GM21381 (cell line): ENCODE data around the gene GYPC.
"Not testable (repeated sequence)": the region's sequence is repeated elsewhere in the genome, so short reads cannot be mapped to it uniquely, and the experiment has no call there.

Experiments used
- ATAC-seq: cut with Tn5 transposase; IDR thresholded peaks from one replicate; pipeline ENCODE4 v1.9.1; 2021; ENCODE audit warnings: mild to moderate bottlenecking, moderate library complexity; ENCODE audit not compliant: unreplicated experiment

The GYPC gene

DNA sequence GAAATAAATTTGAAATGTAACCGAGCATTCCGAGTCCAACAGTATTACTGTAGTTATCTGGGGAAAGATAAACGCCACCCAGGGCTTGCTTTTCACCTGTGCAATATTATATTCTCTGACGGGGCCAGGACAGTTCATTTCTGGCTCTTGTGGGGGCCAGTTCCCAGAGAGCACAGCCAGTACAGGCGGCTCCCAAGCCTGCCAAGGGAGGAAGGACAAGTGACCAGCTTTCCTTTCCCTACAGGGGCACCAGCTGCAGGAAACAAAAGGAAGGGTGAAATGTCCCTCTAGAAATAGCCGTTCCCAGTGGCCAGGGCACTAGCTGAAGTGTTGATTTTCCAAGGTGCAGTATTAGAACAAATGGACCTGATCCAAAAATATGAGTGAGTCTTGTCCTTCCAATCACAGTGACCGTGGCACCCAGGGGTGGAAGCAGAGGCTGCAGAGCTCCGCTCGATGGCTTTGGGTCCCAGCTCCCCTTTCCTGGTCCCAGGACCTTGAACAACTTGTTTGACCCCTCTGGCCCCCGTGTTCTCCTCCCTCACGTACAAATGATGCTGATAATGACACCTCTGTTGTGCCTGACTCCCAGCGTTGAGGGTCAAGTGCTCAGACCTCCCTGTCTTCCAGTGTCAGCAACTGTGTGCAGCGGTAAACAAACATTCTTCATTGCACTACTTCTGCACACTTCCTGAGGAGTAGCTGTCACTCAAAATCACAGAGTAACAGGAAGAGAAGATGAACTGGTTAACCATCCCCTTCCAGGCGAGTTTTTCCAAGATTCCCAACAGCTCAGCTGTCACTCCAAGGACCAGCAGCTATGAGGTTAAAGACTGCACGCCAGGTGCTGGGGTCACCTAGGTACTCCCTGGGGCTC is 40.9 kb downstream of the GYPC start:
- ATAC-seq = no peak

DNA sequence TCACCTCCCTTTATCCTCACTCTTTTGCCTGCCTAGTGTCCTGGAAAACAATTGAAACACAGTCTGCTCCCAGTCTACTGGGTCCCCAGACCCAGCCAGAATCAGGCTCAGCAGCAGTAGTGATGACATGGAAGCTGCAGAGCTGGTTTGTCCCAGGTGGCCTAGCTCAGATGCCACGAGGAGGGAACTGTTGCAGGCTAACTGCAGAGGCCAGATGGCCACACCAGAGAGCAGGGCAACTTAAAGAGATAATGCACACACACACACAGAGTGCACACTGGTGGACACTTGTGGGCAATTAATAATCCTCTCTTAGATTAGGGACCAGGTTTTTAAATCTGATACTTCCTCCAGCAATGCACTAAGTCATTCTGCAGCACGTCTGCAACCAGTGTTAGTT is 42.4 kb downstream of the GYPC start:
- no peak for ATAC-seq

DNA sequence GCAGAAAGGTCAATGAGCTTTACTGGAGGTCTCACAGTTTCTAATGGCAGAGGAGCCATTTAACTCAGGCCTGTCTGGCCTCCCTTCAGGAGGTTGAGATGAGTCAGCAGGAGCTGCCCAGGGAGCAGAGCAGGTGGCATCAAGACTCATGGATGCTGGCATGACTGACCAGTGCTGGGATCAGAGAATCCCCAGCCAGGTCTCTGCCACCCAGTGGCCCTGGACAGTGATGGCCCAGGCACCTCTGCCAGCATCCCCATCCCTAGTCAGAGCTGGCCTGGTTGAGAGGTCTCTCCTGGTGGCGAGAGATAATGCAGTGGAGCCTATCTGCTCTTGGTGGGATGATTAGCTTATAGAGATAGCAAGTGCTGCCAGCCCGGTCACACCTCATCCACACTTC is 43.1 kb downstream of the GYPC start:
- ATAC-seq = no peak

DNA sequence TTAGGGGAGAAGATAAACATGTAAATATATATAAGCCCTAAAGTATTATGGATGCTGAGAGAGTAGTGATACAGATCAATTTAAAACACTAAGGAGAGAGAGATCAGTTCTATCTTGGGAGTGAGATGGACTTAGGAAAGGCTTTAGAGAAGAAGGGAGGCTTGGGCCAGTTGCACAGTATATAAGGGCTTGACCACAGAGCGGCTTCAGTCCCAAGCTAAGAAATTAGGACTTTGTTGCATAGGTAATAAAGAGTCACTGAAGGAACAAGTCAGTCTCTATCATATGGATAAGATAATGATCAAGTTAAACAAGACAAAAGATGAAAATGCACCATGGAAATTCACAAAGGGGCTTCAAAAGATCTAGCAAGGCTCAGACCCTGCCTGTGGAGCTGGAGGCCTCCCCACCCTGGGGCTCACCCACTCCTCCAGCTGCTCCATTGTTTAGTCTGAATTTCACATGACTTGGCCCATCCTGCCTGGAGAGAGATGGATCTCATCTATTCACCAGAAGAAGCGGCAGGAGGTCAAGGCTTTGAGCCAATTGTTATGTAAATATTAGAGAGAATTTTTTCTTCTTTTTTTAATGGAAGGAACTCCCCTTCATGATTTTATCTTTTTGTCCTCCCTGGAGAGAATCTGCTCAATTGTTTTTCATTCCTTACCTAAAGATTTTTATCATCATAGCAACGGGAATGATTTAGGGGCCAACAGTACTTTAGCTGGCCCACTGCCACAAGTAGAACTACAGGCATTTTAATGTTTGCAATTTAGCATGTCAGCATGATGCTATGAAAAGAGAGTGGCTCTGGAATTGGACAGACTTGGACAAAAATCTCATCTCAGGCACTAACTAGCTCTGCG is 44.0 kb downstream of the GYPC start:
- no peak for ATAC-seq

DNA sequence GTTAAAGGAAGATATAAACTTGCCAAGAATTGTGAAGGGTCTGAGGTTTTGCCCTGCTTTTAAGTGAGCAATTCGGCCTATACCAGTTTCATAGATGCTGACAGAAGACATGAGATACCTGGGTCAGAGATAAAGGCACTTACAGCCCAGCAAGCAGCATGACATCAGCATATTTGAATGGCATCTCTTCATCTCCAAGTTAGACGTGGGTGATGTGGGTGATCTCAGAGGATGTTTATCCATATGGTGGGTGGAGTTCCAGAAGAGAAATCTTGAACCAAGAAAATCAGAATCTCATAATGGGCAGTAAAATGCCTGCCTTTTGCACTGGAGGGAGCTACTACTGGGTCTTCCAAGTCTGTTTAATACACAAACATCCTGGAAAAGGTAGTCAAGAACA is 44.7 kb downstream of the GYPC start:
- ATAC-seq = no peak

DNA sequence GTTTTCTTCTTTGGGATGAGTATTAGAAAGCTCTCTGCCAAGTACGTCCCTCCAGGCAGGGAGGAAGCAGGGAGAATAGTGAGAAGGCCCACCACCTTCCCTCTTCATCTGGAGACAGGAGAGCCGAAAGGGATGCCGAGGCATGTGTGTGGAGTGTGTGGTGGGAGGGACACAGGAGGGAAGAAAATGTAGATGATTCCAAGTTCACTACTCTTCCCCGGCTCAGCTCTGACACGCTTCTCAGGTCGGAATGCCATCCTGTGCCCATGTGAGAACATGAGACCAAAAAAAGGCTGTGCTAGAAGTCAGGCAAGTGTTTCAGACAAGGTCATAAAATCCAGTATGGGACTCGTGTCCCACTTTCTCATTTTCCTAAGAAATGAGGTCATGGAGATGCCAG is 47.4 kb downstream of the GYPC start:
- no peak for ATAC-seq

DNA sequence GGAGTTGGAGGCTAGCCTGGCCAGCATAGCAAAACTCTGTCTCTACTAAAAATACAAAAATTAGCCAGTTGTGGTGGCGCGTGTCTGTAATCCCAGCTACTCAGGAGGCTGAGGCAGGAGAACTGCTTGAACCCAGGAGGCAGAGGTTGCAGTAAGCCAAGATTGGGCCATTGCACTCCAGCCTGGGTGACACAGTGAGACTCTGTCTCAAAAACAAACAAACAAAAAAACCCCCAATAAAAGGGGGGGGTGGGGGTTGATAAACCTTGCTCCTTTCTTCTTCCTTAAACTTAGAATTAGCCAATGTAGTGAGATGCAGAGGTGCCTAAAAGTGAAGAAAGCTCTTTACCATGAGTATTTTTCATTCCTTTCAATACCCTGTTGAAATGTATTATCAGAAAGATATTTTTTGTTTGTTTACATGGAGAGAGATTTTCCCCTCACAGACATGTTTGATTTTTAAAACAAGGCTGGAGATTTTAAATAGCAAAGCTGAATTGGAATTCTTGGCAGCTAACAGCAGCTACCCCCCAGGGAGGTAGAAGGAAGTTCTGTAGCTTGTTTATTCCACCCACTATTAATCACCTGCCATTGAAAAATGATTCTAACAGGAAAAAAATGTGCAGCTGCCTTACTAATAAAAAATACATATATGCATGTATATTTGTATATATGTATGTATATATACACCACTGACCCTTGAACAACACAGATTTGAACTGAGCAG is 48.6 kb downstream of the GYPC start:
- ATAC-seq = no peak

DNA sequence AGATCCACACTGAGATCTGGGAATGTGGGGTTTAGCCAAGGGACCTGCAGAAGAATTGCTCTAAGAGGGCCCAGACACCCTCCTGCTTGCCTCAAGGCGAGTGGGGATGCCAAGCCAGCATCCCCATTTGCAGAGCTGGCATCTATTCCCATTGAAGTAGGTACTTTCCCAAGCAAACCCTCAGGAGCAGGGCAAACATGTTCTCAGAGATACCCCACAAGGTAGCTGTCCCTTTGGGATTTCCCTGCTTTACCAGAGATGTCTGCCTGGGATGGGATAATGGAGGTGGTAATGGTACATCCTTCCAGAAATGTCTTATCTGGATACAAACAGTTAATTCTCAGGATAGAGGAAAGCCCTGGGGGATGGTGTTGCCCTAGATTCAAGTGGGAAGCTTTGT is 51.2 kb downstream of the GYPC start:
- no peak for ATAC-seq

DNA sequence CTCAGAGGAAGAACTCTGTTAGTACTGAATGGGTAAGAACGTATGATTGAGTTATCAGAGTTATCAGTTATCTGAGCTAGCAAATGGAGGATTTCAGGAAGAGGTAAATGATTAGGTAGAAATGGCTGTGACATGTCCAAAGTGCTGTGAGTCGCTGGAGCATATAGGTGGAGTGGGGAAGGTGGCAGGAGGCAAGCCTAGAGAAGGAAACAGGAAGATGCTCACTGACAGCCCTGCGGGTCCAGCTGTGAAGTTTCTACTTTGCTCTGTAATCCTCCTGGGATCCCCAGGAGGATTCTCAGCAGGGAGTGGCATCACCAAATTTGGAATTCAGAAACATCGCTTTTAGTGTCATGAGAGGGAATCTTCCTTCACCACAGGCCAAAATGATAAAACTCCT is 52.0 kb downstream of the GYPC start:
- ATAC-seq = no peak

DNA sequence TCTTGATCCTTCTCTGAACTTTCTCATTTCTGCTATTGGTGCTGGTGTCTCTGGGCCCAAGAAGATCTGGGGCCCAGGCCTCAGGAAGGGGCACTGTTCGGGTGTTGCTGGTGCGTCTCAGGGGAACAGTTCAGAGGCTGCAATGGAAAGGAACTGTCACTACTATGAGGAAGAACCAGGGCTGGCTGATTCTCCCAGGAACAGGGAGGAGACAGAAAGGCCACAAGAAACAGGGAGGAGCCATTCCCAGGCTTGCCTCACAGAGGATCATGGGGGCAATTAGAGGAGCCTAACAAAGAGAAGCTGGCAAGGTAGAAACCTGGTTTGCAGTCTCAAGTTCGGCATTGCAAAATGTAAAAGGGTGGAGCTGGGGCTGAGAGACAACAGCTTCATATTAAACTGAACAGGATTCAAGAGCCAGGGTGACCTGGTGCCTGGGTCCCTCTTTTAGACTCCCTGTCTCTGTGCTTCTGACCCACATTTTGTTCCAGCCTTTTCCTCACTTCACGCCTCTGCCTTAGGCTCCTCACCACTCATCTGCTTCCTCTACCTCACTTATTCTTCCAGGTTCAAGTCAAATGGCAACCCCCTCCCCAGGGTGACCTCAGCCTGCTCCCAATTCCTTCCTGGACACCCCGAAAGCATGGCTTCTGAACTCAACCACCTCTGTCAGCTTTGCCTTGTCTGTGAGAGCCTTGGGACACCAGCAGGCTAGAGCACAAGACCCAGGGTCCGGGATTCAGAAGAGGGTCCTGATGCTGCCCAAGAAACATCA is 58.4 kb downstream of the GYPC start:
- ATAC-seq = no peak

DNA sequence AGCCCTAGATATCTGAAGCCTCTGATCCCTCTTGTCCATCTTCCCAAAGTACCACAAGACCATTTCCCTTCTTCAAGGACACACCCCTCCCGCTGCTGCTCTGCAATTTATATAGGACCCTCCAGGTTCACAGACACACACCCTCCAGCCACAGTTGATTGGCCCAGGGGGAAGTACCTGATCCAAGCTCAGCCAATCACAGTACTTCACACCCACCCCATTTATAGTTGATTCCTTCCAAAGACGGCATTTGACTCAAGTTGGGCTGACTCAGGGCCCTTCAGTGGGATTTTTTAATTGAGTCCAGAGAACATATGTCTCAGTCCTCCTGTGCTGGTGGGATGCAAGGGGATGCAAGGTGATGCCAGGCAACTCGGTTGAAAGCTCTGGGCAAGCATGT is 59.2 kb downstream of the GYPC start:
- ATAC-seq = no peak

DNA sequence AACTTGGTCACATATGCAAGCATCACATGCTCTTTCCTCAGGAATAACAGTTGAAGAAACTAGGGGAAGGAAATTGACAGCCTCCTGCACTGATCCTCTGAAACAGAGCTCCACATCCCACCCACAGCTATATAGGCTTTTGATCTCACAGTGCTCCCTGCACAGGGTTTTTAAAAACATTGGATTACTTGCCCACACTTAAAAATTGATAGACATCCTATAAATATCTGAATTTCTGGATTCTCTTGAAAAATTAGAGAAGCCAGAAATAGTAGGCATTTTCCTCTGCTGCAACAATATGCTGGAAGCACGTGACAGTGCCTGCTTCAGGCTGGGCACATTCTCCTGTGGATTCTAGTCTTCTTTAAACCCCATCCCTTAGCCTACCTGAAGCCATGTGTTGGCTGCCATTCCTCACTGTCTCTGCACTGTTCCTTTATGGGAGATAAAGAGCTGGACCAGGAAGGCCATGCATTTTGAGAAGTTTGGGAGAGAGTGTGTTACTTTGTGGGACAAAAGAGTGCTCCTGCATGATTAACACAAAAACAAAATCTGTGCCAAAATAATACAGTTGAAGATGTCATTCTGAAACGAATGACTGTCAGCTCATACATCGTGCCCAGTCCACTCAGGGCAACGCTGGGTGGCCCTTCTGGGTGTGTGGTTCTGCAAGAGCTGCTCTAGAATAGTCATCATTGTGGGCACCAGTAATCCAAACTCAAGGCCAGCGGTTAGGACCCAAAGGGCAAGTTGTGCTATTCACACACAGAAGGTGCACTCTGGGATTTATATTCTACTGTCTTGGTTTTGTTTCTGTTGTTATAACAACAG is 59.8 kb downstream of the GYPC start:
- no peak for ATAC-seq

DNA sequence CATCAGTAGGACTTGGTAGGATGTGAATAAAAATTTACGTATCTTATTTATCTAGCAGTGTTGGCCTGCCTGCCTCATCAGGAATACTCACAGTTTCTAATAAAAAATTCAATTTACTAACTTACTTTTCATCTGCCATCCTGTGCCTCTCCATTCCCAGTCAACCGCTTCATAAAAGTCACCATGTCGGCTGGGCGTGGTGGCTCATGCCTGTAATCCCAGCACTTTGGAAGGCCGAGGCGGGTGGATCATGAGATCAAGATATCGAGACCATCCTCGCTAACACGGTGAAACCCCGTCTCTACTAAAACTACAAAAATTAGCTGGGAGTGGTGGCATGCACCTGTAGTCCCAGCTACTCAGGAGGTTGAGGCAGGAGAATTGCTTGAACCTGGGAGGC is 61.3 kb downstream of the GYPC start:
- not testable (repeated sequence) for ATAC-seq

DNA sequence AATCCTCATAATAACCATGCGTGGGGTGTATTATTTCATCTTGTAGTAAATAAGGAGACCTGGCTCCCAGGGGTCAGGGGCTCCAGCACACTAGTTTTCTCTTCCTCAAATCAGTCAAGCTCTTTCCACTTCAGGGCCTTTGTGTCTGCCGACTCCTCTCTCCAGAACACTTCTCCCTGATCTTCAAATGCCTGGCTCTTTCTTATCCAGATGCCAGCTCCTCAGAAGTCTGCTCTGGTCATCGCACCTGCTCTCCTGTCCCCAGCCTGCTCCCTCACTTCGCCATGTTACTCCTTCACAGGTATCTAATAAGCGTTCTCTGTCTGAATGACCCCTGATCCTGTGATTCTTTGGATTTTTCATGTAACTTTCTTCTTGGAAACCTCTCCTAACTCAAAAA is 62.0 kb downstream of the GYPC start:
- ATAC-seq = no peak

DNA sequence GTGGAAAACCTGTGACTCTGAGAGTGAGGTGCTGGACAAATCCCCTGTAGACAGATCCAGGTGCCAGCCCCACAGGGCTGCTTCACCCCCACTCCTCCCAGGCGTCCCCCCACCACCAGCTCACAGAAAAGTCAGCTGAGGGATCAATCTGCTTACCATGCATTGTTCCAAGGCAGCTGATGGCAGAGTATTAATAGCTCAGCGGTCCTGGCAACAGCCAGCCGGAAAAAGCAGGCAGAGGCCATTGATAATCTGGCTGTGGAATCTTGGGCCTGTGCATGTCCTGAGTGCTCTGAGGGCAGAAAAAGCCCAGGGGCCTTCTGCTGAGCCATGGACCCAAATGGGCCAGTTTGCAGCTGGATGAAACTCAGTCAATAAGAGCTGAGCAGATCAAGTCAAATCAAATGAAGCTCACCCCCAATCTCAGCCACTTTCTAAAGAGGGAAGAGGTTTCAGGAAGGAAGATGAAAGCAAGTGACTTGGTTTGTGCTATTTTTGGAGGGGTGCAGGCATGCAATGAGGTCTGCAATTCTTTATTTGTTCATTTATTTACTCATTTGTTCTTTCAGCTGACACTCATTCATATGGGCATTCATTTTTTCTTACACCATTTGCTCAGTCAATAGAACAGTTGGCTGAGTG is 63.4 kb downstream of the GYPC start:
- no peak for ATAC-seq

DNA sequence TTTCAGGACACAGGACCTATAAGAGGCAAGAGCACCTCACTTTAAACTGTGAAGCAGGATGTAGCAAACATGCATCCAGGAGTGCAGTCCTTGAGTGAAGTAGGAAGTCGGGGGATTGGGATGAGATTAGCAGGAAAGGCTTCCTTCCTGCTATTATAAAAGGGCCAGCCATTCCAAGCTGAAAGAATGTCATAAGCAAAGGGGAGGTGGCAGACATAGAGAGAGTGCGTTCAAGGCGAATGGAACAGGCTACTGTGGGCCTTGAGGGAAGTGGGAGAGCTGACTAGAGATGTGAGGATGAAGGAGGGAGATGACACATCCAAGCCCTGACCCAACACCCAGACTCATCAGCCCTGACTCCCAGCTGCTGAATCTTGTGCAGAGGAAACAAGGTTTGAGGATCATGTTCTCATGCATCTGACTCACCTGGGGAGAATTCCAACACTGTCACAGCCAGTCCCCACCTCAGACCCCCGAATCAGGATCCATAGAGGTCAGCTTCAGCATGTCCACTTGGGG is 63.9 kb downstream of the GYPC start:
- ATAC-seq = no peak

DNA sequence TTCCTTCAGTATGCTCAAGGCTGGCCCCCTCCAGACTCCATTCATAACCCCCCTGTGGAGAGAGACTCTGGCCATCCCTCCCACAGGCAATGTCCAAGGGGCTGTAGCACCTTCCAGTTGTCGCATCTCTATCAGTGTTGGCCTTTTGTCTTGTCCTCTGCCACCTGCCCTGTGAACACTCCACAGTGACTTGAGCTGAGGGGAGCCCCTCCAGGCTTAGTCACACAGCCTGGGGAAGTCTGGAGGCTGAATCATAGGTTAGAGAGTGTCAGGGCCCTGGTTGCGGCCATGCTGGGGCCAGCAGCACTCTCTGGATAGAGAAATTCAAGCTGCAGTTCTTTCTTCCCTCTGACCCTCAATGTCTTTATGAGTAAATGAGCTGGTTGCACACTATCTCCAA is 64.7 kb downstream of the GYPC start:
- no peak for ATAC-seq

DNA sequence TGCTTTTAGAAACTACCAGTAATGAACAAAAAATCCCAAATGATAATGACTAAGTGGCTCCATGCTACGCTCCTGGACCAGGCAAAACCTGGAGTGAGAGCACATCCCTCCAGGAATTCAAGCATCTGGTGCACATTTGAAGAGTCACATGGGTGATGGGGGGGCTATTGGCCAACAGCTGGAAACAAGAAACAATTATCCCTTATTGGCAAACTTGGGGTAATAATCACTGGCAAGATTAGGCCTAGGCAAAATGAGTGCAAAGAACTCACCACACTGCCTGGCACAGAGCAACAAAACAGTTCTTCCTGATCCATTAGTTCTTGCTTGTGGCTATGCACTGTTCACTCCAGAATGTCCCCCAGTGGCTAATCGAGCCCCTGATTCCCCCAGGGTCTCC is 66.1 kb downstream of the GYPC start:
- no peak for ATAC-seq

DNA sequence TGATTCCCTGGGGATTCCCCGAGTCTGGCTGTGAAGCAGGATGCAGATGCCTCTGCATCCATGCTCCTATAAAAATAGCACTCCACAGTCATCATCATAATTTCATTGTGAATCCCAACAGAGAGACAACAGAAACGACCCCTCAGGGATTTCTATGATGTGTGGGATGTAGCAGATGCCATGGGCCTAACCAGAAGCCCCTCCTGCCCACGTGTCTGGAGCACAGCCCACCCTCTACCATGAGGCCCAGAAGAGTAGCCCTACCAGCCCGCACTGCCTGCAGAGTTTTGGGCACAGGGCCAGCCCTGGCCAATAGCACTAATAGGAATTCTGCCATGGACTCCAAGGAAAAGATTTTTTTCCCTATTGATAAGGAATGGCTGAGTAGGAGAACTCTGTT is 66.6 kb downstream of the GYPC start:
- ATAC-seq = no peak
